Panc1 (cell line): Measurements from ENCODE around the gene NFKBIB. TPM values are rescaled to one million over a fixed set of nuclear protein-coding genes. Genes with fewer than 3 reads are reported as not detected.

Experiments used
- ATAC-seq: fragments of 200-7000 bp; cut with Tn5 transposase; 2 replicates; pipeline ENCODE4 v1.9.1; 2020; ENCODE audit warnings: mild to moderate bottlenecking, moderate library complexity
- BruUV-seq: library from RNA; stranded (reverse); fragments of 400-500 nt; replicated peaks from 2 replicates; lab custom pipeline; 2021; lab: Mats Ljungman, UMichigan
- CTCF ChIA-PET: fragments of 300-600 bp; sonication (Branson Sonifier 250); formaldehyde crosslinking; loops from one replicate; lab custom pipeline; 2022; ENCODE audit warnings: antibody characterized with exemption; lab: Charles Lee
- POLR2A ChIA-PET: fragments of 300-600 bp; sonication (Branson Sonifier 250); formaldehyde crosslinking; loops from one replicate; lab custom pipeline; 2022; ENCODE audit warnings: antibody characterized with exemption; lab: Charles Lee
- DNase-seq: peaks from one replicate; pipeline ENCODE4 v3.0.0-alpha.2; 2010; ENCODE audit warnings: low read depth, low spot score
- H3K27ac ChIP-seq: 2 replicates; pipeline ENCODE4 v1.5.1; 2011; ENCODE audit warnings: mild to moderate bottlenecking, low read length, inconsistent platforms
- H3K27me3 ChIP-seq: fragments of 200-500 bp; sonication (Bioruptor generic); 2 replicates; pipeline ENCODE4 v1.6.0; 2014; ENCODE audit warnings: low read length, inconsistent platforms; ENCODE audit not compliant: control insufficient read depth, insufficient read depth
- H3K36me3 ChIP-seq: fragments of 200-500 bp; sonication (Bioruptor generic); 2 replicates; pipeline ENCODE4 v1.5.1; 2014; ENCODE audit warnings: inconsistent platforms, mild to moderate bottlenecking, low read length, moderate library complexity; ENCODE audit not compliant: control insufficient read depth, insufficient read depth
- H3K4me1 ChIP-seq: 2 replicates; pipeline ENCODE4 v1.5.1; 2011; ENCODE audit warnings: inconsistent platforms, mild to moderate bottlenecking, low read length, moderate library complexity; ENCODE audit not compliant: control insufficient read depth, insufficient read depth
- H3K4me3 ChIP-seq, 2 experiments: 2 replicates each; pipeline ENCODE4 v1.5.1; 2011 to 2012; ENCODE audit warnings: low read depth in 2 of 2, low read length in 2 of 2, mild to moderate bottlenecking in 2 of 2, inconsistent platforms in 1 of 2, moderate library complexity in 1 of 2
- H3K9me3 ChIP-seq: fragments of 200-500 bp; sonication (Bioruptor generic); 2 replicates; pipeline ENCODE4 v1.5.1; 2014; ENCODE audit warnings: low read depth, mild to moderate bottlenecking, inconsistent platforms, low read length, moderate library complexity; ENCODE audit not compliant: control insufficient read depth, insufficient read depth
- CTCF ChIP-seq: fragments of 450-650 bp; IDR thresholded peaks from 2 replicates; pipeline ENCODE4 v1.5.1; 2017; ENCODE audit warnings: mild to moderate bottlenecking
- POLR2AphosphoS5 ChIP-seq: IDR thresholded peaks from 2 replicates; pipeline ENCODE4 v1.6.1; 2012; ENCODE audit warnings: mild to moderate bottlenecking, low read depth, low read length, moderate library complexity
- REST ChIP-seq, 2 experiments: IDR thresholded peaks; 2 replicates each; pipeline ENCODE4 v1.6.1; 2011 to 2012; ENCODE audit warnings: low read depth in 2 of 2, control low read depth in 1 of 2, low read length in 1 of 2, mild to moderate bottlenecking in 1 of 2, moderate library complexity in 1 of 2; ENCODE audit not compliant: insufficient read depth in 1 of 2
- SIN3A ChIP-seq: IDR thresholded peaks from 2 replicates; pipeline ENCODE4 v1.6.1; 2012; ENCODE audit warnings: low read depth, mild to moderate bottlenecking, low read length, moderate library complexity, borderline replicate concordance; ENCODE audit not compliant: insufficient read depth
- in situ Hi-C: cut with HindIII; loops from 2 replicates; pipeline ENCODE4 v1.10.0; 2016; ENCODE audit warnings: low sequenced_read_pairs, low pct_unique_long_range_greater_than_20kb
- intact Hi-C: fragments of 100-400 bp; cut with micrococcal nuclease; formaldehyde crosslinking; loops from one replicate; pipeline ENCODE4 v1.10.0; 2022; ENCODE audit not compliant: unreplicated experiment
- total RNA-seq: library from RNA; stranded (reverse); gene quantifications from one replicate; pipeline ENCODE4 v1.2.1, GENCODE V29; 2021; ENCODE audit not compliant: unreplicated experiment

Gene NFKBIB
- total RNA-seq, 1 experiment from 2014 or later = 185 TPM

- ATAC-seq (peak; percentile 1; the same call in 1 of the 2 replicates), DNase-seq (no peak)
- in situ Hi-C loops = no loop called here
- no TSS peak for BruUV-seq
- Histone ChIP-seq H3K9me3 (no peaks in the 10 kb centered on the region), H3K27me3 (no peaks in the 10 kb centered on the region), H3K4me1 (peaks cover 3% of the 10 kb centered on the region), H3K4me3 (no peak overlapping the region), H3K27ac (no peak overlapping the region), H3K36me3 (no peaks in the 10 kb centered on the region)
- ChIA-PET POLR2A (interaction anchor here (0.5 to 0.6 kb wide), 3 partner anchors 16 to 98 kb away, joined by 6 to 9 read pairs (median 8); no protein-coding TSS in a partner anchor), CTCF (interaction anchor here (0.6 to 0.7 kb wide), 3 partner anchors 16 to 163 kb away, joined by 4 to 9 read pairs (median 5); no protein-coding TSS in a partner anchor)
- 0 out of 4 replicates have a peak, but pooled peaks of 1 of the 2 experiments have one; percentile 13 for TF ChIP-seq REST (IDR thresholded peaks at IDR 0.05; ENCODE audit: insufficient read depth in 1 of 2, low read depth in 2 of 2, low read length in 1 of 2)
- TF ChIP-seq CTCF = no peak
- no peak for TF ChIP-seq SIN3A
- intact Hi-C loops = no loop called here
Measured at GRCh38 chr19:38912600-38913514, 13.1 kb downstream of the NFKBIB start.

- ChIA-PET CTCF (interaction anchor here (1.3 kb wide), 1 partner anchor 17 kb away, joined by 3 read pairs; the partner anchor contains the start of genes MRPS12 and SARS2), POLR2A (interaction anchor here (0.6 to 1.5 kb wide), 5 partner anchors 16 to 223 kb away, joined by 3 to 11 read pairs (median 6); partner anchors contain the start of genes MRPS12 and SARS2)
- Histone ChIP-seq H3K9me3 (no peaks in the 10 kb centered on the region), H3K27me3 (no peaks in the 10 kb centered on the region), H3K27ac (no peak overlapping the region), H3K4me3 (no peak overlapping the region), H3K4me1 (peaks cover 11% of the 10 kb centered on the region), H3K36me3 (no peaks in the 10 kb centered on the region)
- BruUV-seq = no TSS peak
- DNase-seq (no peak), ATAC-seq (no peak)
- intact Hi-C loops (no loop called here), in situ Hi-C loops (no loop called here)
- TF ChIP-seq REST (IDR thresholded peaks at IDR 0.05; ENCODE audit: insufficient read depth in 1 of 2, low read depth in 2 of 2, low read length in 1 of 2) = no peak
- TF ChIP-seq POLR2AphosphoS5 = peak; percentile 73; the same call in 1 of the 2 replicates
Measured at GRCh38 chr19:38913958-38914357, 14.2 kb downstream of the NFKBIB start.
